ENCODE measurements around the gene CAPZB.

CAPZB gene

GRCh38 chr1:19467199-19468187 lies 17.8 kb downstream of the CAPZB start:
- DNase-seq: no peak

GRCh38 chr1:19466112-19466561 lies 19.2 kb downstream of the CAPZB start:
- DNase-seq: no peak

GRCh38 chr1:19465650-19466049 lies 19.7 kb downstream of the CAPZB start:
- no peak for DNase-seq

DNA sequence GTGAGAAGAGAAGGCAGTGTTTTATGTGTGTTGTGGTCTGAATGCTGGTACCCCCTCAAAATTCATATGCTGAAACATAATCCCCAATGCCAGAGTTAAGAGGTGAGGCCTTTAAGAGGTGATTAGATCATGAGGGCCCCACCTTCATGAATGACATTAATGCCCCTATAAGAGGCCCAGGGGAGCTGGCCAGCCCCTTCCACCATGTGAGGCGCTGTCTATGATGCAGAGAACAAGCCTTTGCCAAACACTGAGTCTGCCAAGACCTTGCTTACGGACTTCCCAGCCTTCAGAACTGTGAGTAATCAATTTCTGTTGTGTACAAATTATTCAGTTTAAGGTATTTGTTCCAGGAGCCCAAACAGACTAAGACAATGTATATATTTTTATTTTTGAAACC lies 20.2 kb downstream of the CAPZB start:
- no peak for DNase-seq

DNA sequence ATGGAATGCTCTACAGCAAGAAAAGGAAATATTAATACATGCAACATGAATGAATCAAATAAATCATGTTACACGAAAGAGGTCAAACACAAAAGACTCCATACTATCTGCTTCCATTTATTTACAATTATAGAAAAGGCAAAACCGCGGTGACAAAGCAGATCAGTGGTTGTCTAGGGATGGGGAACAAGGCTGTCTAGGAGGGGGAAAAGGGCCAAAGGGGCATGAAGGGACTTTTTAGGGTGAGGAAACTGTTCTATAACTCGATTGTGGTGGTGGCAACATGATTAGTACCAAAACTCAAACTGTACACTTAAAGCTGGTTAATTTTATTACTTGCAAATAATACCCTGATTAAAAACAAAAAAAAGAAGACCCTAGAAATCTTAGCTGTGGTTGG lies 20.6 kb downstream of the CAPZB start:
- DNase-seq: no peak

GRCh38 chr1:19463504-19463803 lies 21.9 kb downstream of the CAPZB start:
- DNase-seq: no peak

DNA sequence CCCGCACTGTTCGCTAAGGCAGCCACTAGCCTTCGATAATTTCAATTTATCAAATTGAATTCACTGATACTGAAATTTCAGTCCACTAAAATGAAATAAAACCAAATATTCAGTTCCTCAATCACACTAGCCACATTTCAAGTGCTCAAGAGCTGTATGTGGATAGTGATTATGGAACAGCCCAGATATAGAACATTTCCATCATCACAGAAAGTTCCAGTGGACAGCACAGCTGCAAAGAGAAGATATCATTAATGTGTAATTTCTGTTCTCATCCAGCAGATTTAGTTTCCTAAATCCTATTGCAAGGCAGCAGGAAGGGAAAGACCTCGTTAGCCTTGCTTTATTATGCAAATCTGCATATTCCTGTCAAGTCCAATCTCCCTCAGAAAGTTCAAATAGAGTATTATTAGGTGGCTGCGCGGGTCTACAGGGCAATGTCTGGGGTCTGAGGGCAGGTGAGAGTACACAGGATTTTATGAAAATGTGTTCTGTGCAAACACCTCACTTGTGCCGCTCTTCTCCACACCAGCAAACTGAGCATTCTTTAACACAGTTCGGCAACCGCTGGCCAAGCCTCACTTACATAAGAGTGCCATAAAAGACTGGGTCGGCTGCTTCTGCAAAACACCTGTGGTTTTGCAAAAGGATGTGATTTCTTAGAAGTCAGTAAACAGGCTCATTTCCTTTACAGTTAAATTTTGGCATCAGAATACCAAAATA lies 22.4 kb downstream of the CAPZB start:
- DNase-seq: peak; percentile 84 to 88

DNA sequence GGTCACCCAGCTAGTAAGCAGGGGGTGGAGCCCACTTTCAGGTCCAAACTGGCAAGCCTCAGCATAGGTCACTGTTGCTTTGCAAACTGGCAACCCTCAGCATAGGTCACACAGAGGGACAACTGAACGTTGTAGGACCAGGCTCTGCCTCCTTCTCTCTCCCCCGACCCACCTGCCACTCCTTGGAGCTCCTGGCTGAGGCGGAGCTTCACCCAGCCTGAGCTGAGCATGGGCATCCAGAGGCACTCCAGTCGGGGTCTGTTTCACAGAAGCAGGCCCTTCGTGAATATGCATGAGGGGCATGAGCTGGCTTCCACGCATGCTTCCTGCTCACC lies 24.2 kb downstream of the CAPZB start:
- no peak for DNase-seq

DNA sequence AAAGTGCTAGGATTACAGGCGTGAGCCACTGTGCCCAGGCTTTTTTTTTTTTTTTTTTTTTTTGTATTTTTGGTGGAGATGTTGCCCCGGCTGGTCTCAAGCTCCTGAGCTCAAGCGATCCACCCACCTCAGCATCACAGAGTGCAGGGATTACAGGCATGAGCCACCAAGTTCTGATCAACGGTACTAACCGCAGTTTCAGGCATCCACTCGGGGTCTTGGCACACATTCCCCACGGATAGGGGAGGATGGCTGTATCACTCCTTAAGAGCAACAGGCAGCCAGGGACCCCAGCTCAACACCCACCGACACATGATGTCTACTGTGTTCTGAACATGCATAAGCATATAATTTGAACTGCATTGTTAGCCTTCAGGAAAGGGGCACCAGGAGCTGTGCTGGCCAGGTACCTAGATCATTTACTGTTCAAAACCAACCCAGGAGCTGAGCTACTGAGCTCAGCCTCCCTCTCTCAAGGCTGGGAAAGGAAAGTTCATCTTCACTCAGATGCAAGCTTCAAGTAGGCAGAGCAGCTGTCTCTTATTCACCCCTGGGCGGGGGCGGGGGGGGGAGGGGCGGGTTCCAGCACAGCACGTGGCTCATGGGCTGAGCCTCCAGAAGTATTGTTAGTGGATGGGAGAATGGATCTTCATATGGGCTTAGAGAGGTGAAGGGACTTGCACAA lies 24.7 kb downstream of the CAPZB start:
- DNase-seq: no peak

DNA sequence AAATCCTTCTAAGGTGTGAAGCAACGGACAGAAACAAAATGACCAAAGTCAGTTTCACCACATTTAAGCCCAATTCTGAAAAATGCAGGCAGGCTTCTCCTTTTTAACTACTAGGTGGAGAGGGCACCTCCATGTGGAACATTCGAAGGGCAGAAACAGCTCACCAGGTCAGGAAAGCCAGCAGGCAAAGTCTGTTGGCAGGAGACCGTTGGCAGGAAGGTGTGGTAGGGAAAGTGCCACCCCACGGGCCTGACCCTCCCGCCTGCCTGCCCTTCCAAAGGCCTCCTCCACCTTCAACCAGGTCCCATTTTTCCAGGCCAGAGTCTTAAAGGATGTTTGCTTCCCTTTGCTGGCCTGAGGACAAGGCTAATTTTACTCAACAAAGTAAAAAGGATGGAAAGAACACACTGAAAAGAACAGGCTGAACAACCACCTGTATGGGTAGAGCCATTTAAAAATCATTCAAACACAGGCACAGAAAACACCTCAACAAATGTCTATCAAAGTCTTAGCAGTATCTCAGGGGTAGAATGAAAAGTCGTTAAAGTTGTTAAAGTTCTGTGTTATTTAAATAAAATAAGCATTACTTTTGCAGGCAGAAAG lies 26.4 kb downstream of the CAPZB start:
- no peak for DNase-seq

DNA sequence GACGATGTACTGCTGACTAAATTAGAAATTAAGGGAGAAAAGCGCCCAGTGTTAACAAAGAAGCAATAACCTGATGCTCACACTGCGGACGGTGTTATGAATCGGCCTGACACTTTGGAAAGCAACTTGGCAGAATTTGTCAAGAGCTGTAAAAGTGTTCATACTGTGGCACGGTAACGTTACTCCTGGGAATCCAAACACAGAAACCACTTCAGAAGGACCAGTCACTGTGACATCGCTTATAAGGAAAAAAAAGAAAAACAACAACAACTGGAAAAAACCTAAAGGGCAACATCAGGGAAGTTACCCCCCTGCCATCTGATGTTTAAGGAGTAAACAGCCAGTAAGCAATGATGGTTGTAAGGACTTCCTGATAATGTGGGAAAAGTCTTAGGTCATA lies 27.7 kb downstream of the CAPZB start:
- no peak for DNase-seq

GRCh38 chr1:19456968-19457441 lies 28.3 kb downstream of the CAPZB start:
- no peak for DNase-seq

GRCh38 chr1:19455353-19455752 lies 30.0 kb downstream of the CAPZB start:
- no peak for DNase-seq

- DNase-seq: no peak
Observed at GRCh38 chr1:19454265-19455146, 30.8 kb downstream of the CAPZB start.

DNA sequence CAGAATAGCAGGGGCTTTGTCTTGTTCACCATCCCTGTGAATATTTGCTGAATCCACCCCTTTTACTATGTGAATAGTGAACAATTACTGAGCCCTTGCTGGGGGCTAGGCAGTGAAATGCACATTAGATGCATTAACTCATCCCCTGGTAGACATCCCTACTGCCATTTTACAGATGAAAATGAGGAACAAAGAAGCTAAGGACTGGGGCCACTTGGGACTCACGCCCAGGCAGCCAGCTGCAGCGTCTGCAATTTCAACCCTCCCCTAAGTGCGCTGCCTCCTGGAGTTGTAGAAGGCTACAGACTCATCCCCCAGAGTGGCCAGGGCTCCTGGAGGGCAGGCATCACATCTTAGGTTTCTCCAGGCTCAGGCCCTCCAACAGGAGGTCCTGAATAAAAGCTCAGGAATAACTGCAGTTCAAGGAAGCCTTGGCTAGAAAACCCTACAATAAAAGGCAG lies 31.6 kb downstream of the CAPZB start:
- no peak for DNase-seq

DNA sequence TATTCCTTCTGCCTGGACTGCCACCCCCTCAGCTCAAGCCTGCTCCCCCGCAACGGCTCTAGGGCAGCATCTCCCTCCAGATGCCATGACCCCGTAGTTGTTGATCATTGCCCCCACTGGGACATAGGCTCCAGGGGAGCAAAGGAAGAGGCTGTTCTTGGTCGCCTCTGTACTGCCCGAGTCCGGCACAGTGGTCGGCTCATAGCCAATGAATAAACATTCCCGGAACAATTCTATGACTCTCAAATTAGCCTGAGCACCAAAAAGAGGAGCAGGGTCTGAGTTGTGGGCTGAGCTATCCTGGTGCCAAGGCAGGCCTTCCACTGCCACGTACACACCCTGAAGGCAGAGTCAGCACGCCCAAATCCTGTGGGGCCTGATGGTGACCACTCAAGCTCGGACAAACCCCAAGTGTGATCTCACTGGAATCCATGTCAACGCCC lies 33.1 kb downstream of the CAPZB start:
- no peak for DNase-seq

DNA sequence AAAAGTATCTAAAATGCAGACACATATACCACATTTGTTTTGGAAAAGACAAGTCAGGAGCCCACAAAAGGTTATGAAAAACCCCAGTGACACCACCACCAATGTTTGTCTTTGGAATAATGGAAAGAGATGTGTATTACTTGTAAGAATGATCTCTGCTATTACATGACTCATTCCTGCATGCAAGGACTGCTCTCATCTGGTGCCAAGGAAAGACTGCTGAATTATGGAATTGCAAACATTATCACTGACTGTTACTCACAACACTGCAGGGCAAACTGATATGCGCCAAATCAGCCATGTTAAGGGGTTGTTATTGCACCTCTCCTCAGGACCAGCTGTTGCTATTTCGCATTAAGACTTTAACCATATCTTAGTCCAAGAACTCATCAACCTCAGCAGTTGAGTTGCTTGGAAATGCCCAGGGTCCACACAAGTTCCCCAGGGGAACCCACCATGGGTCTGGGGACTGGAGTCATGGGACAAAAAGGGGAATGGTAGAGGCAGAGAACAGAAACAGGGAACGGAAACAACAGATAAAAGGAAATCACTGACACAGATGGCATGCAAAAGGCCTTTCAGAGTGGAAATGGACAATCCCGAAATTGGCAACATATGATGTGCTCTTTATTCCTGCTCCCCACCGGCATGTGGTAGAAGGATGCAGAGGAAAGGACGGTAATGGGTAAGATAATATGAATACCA lies 34.4 kb downstream of the CAPZB start:
- DNase-seq: no peak

- DNase-seq: no peak
Observed at GRCh38 chr1:19449454-19450228, 35.7 kb downstream of the CAPZB start.

DNA sequence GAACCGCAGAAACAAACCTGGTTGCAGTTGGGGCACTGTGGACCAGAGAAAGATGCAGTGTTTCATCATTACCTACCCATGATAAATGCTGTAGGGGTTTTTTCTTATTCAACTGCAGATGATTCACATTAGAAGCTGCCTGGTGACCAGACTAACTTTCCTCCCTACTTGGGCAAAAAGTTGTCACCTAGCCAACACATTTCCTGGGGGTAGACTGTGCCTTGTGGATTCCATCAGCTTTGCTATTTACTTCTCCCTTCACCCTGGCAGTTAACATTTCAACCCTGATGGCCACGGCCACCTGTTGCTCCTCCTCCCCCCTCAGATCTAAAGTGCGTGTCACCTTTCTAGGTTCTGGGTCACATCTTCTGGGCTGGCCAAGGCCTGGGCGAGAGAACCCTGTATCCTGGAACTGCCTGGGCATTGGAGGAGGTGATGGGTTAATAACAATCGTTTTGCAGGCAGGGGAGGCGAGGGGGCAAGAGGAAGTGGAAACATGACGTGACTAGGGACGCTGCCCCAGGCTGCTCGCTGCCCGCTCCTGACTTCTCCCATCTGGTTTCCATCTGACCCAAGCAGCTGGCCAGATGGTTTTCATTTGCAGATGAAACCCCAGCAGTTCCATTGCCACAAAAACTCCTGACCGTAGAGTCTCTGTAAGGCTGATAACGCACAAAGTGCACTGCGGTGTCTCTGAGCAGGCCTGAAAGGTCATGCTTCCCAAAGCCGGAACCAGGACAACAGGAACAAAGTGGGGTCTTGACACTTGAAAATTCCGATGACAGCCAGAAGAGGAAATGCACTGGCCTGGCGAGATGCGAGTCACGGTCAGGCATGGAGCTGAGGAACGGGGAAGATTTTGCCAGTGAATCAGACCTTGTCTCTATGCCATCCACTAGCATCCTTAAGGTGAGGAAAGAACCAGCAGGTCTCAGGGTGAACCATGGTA lies 36.6 kb downstream of the CAPZB start:
- DNase-seq: no peak

Data from CD4-positive, alpha-beta T cell treated with Interferon alpha-2 for 1 hour (primary cell).